IMR-90 (cell line): Measurements from ENCODE around the gene DDX4. TPM values are rescaled to one million over a fixed set of nuclear protein-coding genes. Genes with fewer than 3 reads are reported as not detected.

Experiments
- ATAC-seq: fragments of 200-7000 bp; cut with Tn5 transposase; 2 replicates; pipeline ENCODE4 v1.9.1; 2020; ENCODE audit warnings: low read depth, mild to moderate bottlenecking, moderate library complexity
- BruUV-seq: library from RNA; stranded (reverse); fragments of 400-500 nt; replicated peaks from 2 replicates; lab custom pipeline; 2021; lab: Mats Ljungman, UMichigan
- CTCF ChIA-PET: fragments of 300-600 bp; formaldehyde crosslinking; extraction: SDS; loops from one replicate; lab custom pipeline; 2021; ENCODE audit warnings: antibody characterized with exemption; lab: Yijun Ruan, JAX
- POLR2A ChIA-PET: fragments of 300-600 bp; sonication (Branson Sonifier 250); formaldehyde crosslinking; loops from one replicate; lab custom pipeline; 2022; ENCODE audit warnings: antibody characterized with exemption; ENCODE audit not compliant: unreplicated experiment; lab: Charles Lee
- DNase-seq: peaks from one replicate; pipeline ENCODE4 v3.0.0; 2013
- H2AFZ ChIP-seq: replicated peaks from 2 replicates; pipeline ENCODE3; 2013; ENCODE audit warnings: low read length, mild to moderate bottlenecking; ENCODE audit not compliant: poor library complexity
- H2AK5ac ChIP-seq: 2 replicates; pipeline ENCODE4 v1.6.1; 2013; ENCODE audit warnings: low read depth, low read length, inconsistent platforms
- H2AK9ac ChIP-seq: replicated peaks from 2 replicates; pipeline ENCODE3; 2013; ENCODE audit warnings: mild to moderate bottlenecking, low read depth, low read length, moderate library complexity; ENCODE audit not compliant: poor library complexity
- H2BK120ac ChIP-seq: 2 replicates; pipeline ENCODE4 v1.6.1; 2013; ENCODE audit warnings: low read depth, low read length, inconsistent platforms
- H2BK15ac ChIP-seq: 3 replicates; pipeline ENCODE4 v1.6.1; 2013; ENCODE audit warnings: low read depth, low read length, inconsistent platforms
- H2BK20ac ChIP-seq: 2 replicates; pipeline ENCODE4 v1.6.1; 2013; ENCODE audit warnings: low read depth, mild to moderate bottlenecking, inconsistent platforms, low read length, moderate library complexity
- H2BK5ac ChIP-seq: 2 replicates; pipeline ENCODE4 v1.6.1; 2013; ENCODE audit warnings: mild to moderate bottlenecking, low read depth, low read length, inconsistent platforms; ENCODE audit not compliant: poor library complexity, severe bottlenecking
- H3K14ac ChIP-seq: replicated peaks from 2 replicates; pipeline ENCODE4 v1.6.1; 2013; ENCODE audit warnings: low read depth, low read length, inconsistent platforms
- H3K18ac ChIP-seq: 2 replicates; pipeline ENCODE4 v1.6.1; 2013; ENCODE audit warnings: low read depth, low read length, control low read depth
- H3K23ac ChIP-seq: 2 replicates; pipeline ENCODE4 v1.6.1; 2013; ENCODE audit warnings: low read depth, low read length, inconsistent platforms
- H3K27ac ChIP-seq: 2 replicates; pipeline ENCODE4 v1.5.1; 2013; ENCODE audit warnings: mild to moderate bottlenecking, control low read depth, low read length; ENCODE audit not compliant: insufficient read depth
- H3K27me3 ChIP-seq: 2 replicates; pipeline ENCODE4 v1.6.1; 2013; ENCODE audit warnings: low read length; ENCODE audit not compliant: control insufficient read depth, insufficient read depth
- H3K36me3 ChIP-seq: 2 replicates; pipeline ENCODE4 v1.6.1; 2013; ENCODE audit warnings: low read length, mixed read lengths; ENCODE audit not compliant: control insufficient read depth, insufficient read depth
- H3K4ac ChIP-seq: 2 replicates; pipeline ENCODE4 v1.6.1; 2013; ENCODE audit warnings: low read depth, low read length, inconsistent platforms
- H3K4me1 ChIP-seq: 2 replicates; pipeline ENCODE4 v1.6.1; 2013; ENCODE audit warnings: low read length, mixed read lengths; ENCODE audit not compliant: control insufficient read depth, insufficient read depth
- H3K4me2 ChIP-seq: 2 replicates; pipeline ENCODE4 v1.6.1; 2013; ENCODE audit warnings: low read depth, mild to moderate bottlenecking, control low read depth, low read length, moderate library complexity
- H3K4me3 ChIP-seq: 2 replicates; pipeline ENCODE4 v1.5.1; 2013; ENCODE audit warnings: low read depth, mild to moderate bottlenecking, control low read depth, low read length, moderate library complexity; ENCODE audit not compliant: insufficient read depth
- H3K56ac ChIP-seq: 2 replicates; pipeline ENCODE4 v1.6.1; 2013; ENCODE audit warnings: low read length, inconsistent platforms; ENCODE audit not compliant: insufficient read depth; ENCODE audit errors: extremely low read depth
- H3K79me1 ChIP-seq, 2 experiments: 2 replicates each; pipeline ENCODE4 v1.6.1; 2013; ENCODE audit warnings: low read length in 2 of 2, inconsistent platforms in 1 of 2, low read depth in 1 of 2
- H3K9ac ChIP-seq: 2 replicates; pipeline ENCODE4 v1.6.1; 2013; ENCODE audit warnings: low read depth, low read length, control low read depth
- H3K9me1 ChIP-seq: 2 replicates; pipeline ENCODE4 v1.6.1; 2013; ENCODE audit warnings: low read length, inconsistent platforms; ENCODE audit not compliant: insufficient read depth
- H3K9me3 ChIP-seq: 2 replicates; pipeline ENCODE4 v1.6.1; 2013; ENCODE audit warnings: low read length; ENCODE audit not compliant: control insufficient read depth, insufficient read depth
- H4K20me1 ChIP-seq: 2 replicates; pipeline ENCODE4 v1.6.1; 2013; ENCODE audit warnings: low read length, inconsistent platforms; ENCODE audit not compliant: insufficient read depth
- H4K5ac ChIP-seq: 2 replicates; pipeline ENCODE4 v1.6.1; 2013; ENCODE audit warnings: mild to moderate bottlenecking, low read depth, low read length, control low read depth
- H4K8ac ChIP-seq, 2 experiments: 2 replicates each; pipeline ENCODE4 v1.6.1; 2013; ENCODE audit warnings: low read depth in 2 of 2, low read length in 2 of 2, control low read depth in 1 of 2, inconsistent platforms in 1 of 2
- H4K91ac ChIP-seq: 2 replicates; pipeline ENCODE4 v1.6.1; 2013; ENCODE audit warnings: low read depth, low read length, inconsistent platforms; ENCODE audit not compliant: insufficient read depth
- BHLHE40 ChIP-seq: fragments of 150-350 bp; IDR thresholded peaks from 2 replicates; pipeline ENCODE4 v1.6.1; 2016; ENCODE audit warnings: mild to moderate bottlenecking, low read depth, low read length
- CEBPB ChIP-seq: IDR thresholded peaks from 2 replicates; pipeline ENCODE4 v1.6.1; 2012; ENCODE audit warnings: low read depth, low read length, improper control_type of control experiment
- CHD1 ChIP-seq: IDR thresholded peaks from 2 replicates; pipeline ENCODE4 v1.6.1; 2012; ENCODE audit warnings: low read depth, low read length, improper control_type of control experiment
- FOS ChIP-seq: fragments of 150-350 bp; IDR thresholded peaks from 2 replicates; pipeline ENCODE4 v1.6.1; 2016; ENCODE audit warnings: low read depth, low read length
- MAFK ChIP-seq: IDR thresholded peaks from 2 replicates; pipeline ENCODE4 v1.6.1; 2012; ENCODE audit warnings: low read depth, low read length, improper control_type of control experiment
- MXI1 ChIP-seq: IDR thresholded peaks from 2 replicates; pipeline ENCODE4 v1.6.1; 2012; ENCODE audit warnings: low read depth, mild to moderate bottlenecking, low read length, moderate library complexity, borderline replicate concordance
- NFE2L2 ChIP-seq: fragments of 150-350 bp; IDR thresholded peaks from 2 replicates; pipeline ENCODE4 v1.6.1; 2016; ENCODE audit warnings: low read depth, mild to moderate bottlenecking, low read length
- POLR2A ChIP-seq: IDR thresholded peaks from 2 replicates; pipeline ENCODE4 v1.6.1; 2012; ENCODE audit warnings: mild to moderate bottlenecking, low read depth, low read length
- RAD21 ChIP-seq: IDR thresholded peaks from 2 replicates; pipeline ENCODE4 v1.6.1; 2012; ENCODE audit warnings: low read length, improper control_type of control experiment
- RCOR1 ChIP-seq: IDR thresholded peaks from 2 replicates; pipeline ENCODE4 v1.6.1; 2012; ENCODE audit warnings: mild to moderate bottlenecking, low read length, improper control_type of control experiment; ENCODE audit not compliant: insufficient replicate concordance
- SMC3 ChIP-seq: fragments of 150-350 bp; IDR thresholded peaks from 2 replicates; pipeline ENCODE4 v1.6.1; 2016; ENCODE audit warnings: low read depth, mild to moderate bottlenecking, antibody characterized with exemption, low read length, moderate library complexity
- USF2 ChIP-seq: fragments of 150-350 bp; IDR thresholded peaks from 2 replicates; pipeline ENCODE4 v1.6.1; 2017; ENCODE audit warnings: mild to moderate bottlenecking, antibody characterized with exemption, low read length, low read depth
- WGBS, 2 experiments: methylation state at CpG; one replicate each; pipeline versions ENCODE4 v1.1.5 to v1.1.7; 2013; ENCODE audit warnings: missing lambda C conversion rate in 2 of 2; ENCODE audit not compliant: insufficient read length in 1 of 2; ENCODE audit errors: extremely low coverage in 2 of 2; 5-methylcytosine and 5-hydroxymethylcytosine counted together
- dilution Hi-C: fragments of 300-500 bp; cut with HindIII; formaldehyde crosslinking; loops from one replicate; pipeline ENCODE4 v1.14.3; 2018; ENCODE audit warnings: low sequenced_read_pairs; ENCODE audit not compliant: unreplicated experiment
- in situ Hi-C: fragments of 300-500 bp; cut with MboI; formaldehyde crosslinking; loops from 3 replicates; pipeline ENCODE4 v1.14.3; 2019; ENCODE audit warnings: low sequenced_read_pairs, inconsistent platforms, mixed read lengths
- intact Hi-C: fragments of 100-400 bp; cut with micrococcal nuclease; formaldehyde crosslinking; loops from 2 replicates; pipeline ENCODE4 v1.10.0; 2022
- polyA plus RNA-seq, 3 experiments: library from polyadenylated mRNA; depleted of rRNA; stranded (reverse); fragments of >200 nt; gene quantifications; 2 replicates each; pipeline ENCODE4 v1.2.3, GENCODE V29; 2012; ENCODE audit warnings: low replicate concordance in 1 of 3
- total RNA-seq: library from RNA; depleted of rRNA; stranded (reverse); fragments of >200 nt; gene quantifications from 2 replicates; pipeline ENCODE4 v1.2.3, GENCODE V29; 2012
- TF ChIP-seq, protein P1 (sequence below): conservative IDR thresholded peaks from 2 replicates; pipeline ENCODE4 v1.5.1; 2012; ENCODE audit warnings: mild to moderate bottlenecking, low read depth, low read length, improper control_type of control experiment
- TF ChIP-seq, protein P2 (sequence below): fragments of 150-350 bp; IDR thresholded peaks from 2 replicates; pipeline ENCODE4 v1.6.1; 2016; ENCODE audit warnings: low read depth, mild to moderate bottlenecking, low read length, moderate library complexity, borderline replicate concordance

DDX4 gene
- total and polyA plus RNA-seq, 2 of the 4 experiments (the other 2 are of a cell fraction): not detected

DNA sequence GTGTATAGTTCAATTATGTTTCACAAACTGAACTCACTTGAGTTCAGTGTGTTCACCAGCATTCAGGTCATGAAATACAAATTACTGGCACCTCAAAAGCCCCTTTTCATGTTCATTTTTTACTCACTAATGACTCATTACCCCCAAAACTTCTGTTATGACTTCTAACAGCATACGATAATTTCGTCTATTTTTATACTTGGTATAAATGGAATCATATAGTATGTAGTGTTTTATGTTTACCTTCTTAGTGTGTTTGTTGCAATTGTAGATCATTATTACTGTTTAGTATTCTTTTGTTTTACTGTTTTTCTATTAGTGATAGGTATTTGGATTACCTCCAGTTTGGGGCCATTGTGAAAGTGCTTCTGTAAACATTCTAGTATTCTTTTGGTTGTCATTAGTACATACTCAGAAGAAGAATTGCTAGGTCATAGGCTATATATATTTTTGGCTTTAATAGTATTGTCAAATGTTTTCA is 33.4 kb downstream of the DDX4 start:
- no peak overlapping the region for H3K4me3 ChIP-seq
- H2BK15ac ChIP-seq: no peak overlapping the region
- TF ChIP-seq RCOR1 (no peak), MXI1 (no peak), RAD21 (no peak), NFE2L2 (no peak), BHLHE40 (no peak), MAFK (no peak), FOS (no peak), CHD1 (no peak), USF2 (no peak), SMC3 (no peak), POLR2A (no peak), CEBPB (no peak)
- TF ChIP-seq, protein P1, sequence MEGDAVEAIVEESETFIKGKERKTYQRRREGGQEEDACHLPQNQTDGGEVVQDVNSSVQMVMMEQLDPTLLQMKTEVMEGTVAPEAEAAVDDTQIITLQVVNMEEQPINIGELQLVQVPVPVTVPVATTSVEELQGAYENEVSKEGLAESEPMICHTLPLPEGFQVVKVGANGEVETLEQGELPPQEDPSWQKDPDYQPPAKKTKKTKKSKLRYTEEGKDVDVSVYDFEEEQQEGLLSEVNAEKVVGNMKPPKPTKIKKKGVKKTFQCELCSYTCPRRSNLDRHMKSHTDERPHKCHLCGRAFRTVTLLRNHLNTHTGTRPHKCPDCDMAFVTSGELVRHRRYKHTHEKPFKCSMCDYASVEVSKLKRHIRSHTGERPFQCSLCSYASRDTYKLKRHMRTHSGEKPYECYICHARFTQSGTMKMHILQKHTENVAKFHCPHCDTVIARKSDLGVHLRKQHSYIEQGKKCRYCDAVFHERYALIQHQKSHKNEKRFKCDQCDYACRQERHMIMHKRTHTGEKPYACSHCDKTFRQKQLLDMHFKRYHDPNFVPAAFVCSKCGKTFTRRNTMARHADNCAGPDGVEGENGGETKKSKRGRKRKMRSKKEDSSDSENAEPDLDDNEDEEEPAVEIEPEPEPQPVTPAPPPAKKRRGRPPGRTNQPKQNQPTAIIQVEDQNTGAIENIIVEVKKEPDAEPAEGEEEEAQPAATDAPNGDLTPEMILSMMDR: no peak
- TF ChIP-seq, protein P2, sequence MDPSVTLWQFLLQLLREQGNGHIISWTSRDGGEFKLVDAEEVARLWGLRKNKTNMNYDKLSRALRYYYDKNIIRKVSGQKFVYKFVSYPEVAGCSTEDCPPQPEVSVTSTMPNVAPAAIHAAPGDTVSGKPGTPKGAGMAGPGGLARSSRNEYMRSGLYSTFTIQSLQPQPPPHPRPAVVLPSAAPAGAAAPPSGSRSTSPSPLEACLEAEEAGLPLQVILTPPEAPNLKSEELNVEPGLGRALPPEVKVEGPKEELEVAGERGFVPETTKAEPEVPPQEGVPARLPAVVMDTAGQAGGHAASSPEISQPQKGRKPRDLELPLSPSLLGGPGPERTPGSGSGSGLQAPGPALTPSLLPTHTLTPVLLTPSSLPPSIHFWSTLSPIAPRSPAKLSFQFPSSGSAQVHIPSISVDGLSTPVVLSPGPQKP: no peak
- H3K79me1 ChIP-seq: no peaks in the 10 kb centered on the region
- H4K5ac ChIP-seq: no peak overlapping the region
- no peak overlapping the region for H3K4ac ChIP-seq
- H2BK5ac ChIP-seq: no peak overlapping the region
- no peak overlapping the region for H2BK20ac ChIP-seq
- H3K18ac ChIP-seq: no peak overlapping the region
- no peak overlapping the region for H3K4me2 ChIP-seq
- H2BK120ac ChIP-seq: no peak overlapping the region
- CTCF ChIA-PET: interaction anchor here (0.6 to 1.1 kb wide), 2 partner anchors 11 to 48 kb away, joined by 4 to 5 read pairs; no protein-coding TSS in a partner anchor
- no peak for DNase-seq
- H3K23ac ChIP-seq: no peak overlapping the region
- no peak overlapping the region for H4K91ac ChIP-seq
- dilution Hi-C loops (no loop called here), in situ Hi-C loops (no loop called here), intact Hi-C loops (no loop called here)
- H3K36me3 ChIP-seq: no peaks in the 10 kb centered on the region
- no peak overlapping the region for H3K9ac ChIP-seq
- no peak overlapping the region for H4K8ac ChIP-seq
- H2AK9ac ChIP-seq: no peak overlapping the region
- H3K27ac ChIP-seq: no peak overlapping the region
- H3K56ac ChIP-seq: no peak overlapping the region
- H4K20me1 ChIP-seq: no peaks in the 10 kb centered on the region
- no CpG with 5 or more reads among the region's 2 CpGs for WGBS, 2 experiments
- H2AFZ ChIP-seq: no peak overlapping the region
- no peak overlapping the region for H3K14ac ChIP-seq
- no peak overlapping the region for H2AK5ac ChIP-seq
- no peak for ATAC-seq
- H3K9me3 ChIP-seq: no peaks in the 10 kb centered on the region
- POLR2A ChIA-PET: no interaction called here
- H3K9me1 ChIP-seq: no peaks in the 10 kb centered on the region
- H3K4me1 ChIP-seq: no peaks in the 10 kb centered on the region; the same call in 1 of the 2 replicates
- BruUV-seq: no TSS peak
- H3K27me3 ChIP-seq: no peaks in the 10 kb centered on the region
